Measurements from ENCODE around the gene DNAJB9.
A peak's percentile ranks its signal among the peaks of the same experiment; 100 is the strongest.

DNAJB9 gene

GRCh38 chr7:108570146-108570755, 577 bp downstream of the DNAJB9 start:
- DNase-seq = peak; percentile 51

GRCh38 chr7:108572480-108572879, 2.8 kb downstream of the DNAJB9 start:
- no peak for DNase-seq

GRCh38 chr7:108575156-108575555, 5.5 kb downstream of the DNAJB9 start:
- no peak for DNase-seq

- DNase-seq = no peak
Measured at GRCh38 chr7:108576116-108576515, 6.4 kb downstream of the DNAJB9 start.

- DNase-seq = no peak
Measured at GRCh38 chr7:108578937-108579336, 9.3 kb downstream of the DNAJB9 start.

GRCh38 chr7:108580298-108580697, 10.6 kb downstream of the DNAJB9 start:
- DNase-seq = no peak

GRCh38 chr7:108581655-108582491, 12.2 kb downstream of the DNAJB9 start:
- DNase-seq = no peak

- no peak for DNase-seq
Measured at GRCh38 chr7:108584211-108584610, 14.5 kb downstream of the DNAJB9 start.

GRCh38 chr7:108585843-108586242, 16.2 kb downstream of the DNAJB9 start:
- no peak for DNase-seq

- no peak for DNase-seq
Measured at GRCh38 chr7:108586274-108586710, 16.6 kb downstream of the DNAJB9 start.

GRCh38 chr7:108589199-108589598, 19.5 kb downstream of the DNAJB9 start:
- no peak for DNase-seq

GRCh38 chr7:108589874-108590273, 20.2 kb downstream of the DNAJB9 start:
- no peak for DNase-seq

- no peak for DNase-seq
Measured at GRCh38 chr7:108590606-108591005, 20.9 kb downstream of the DNAJB9 start.

GRCh38 chr7:108592646-108593201, 23.1 kb downstream of the DNAJB9 start:
- DNase-seq = peak; percentile 19

- DNase-seq = no peak
Measured at GRCh38 chr7:108596560-108596959, 26.9 kb downstream of the DNAJB9 start.

- DNase-seq = peak; percentile 49
Measured at GRCh38 chr7:108598153-108598552, 28.5 kb downstream of the DNAJB9 start.

GRCh38 chr7:108598914-108599580, 29.4 kb downstream of the DNAJB9 start:
- DNase-seq = no peak

GRCh38 chr7:108600399-108600798, 30.7 kb downstream of the DNAJB9 start:
- no peak for DNase-seq

- DNase-seq = no peak
Measured at GRCh38 chr7:108603656-108604306, 34.1 kb downstream of the DNAJB9 start.

- DNase-seq = no peak
Measured at GRCh38 chr7:108604307-108605077, 34.8 kb downstream of the DNAJB9 start.

- DNase-seq = peak; percentile 47
Measured at GRCh38 chr7:108605559-108606201, 36.0 kb downstream of the DNAJB9 start.

GRCh38 chr7:108609643-108610042, 40.0 kb downstream of the DNAJB9 start:
- no peak for DNase-seq
